HG02970 (cell line): ENCODE data around the gene EFNA5.
"Not testable (repeated sequence)": the region's sequence is repeated elsewhere in the genome, so short reads cannot be mapped to it uniquely, and the experiment has no call there.

Experiments used
- ATAC-seq: cut with Tn5 transposase; IDR thresholded peaks from one replicate; pipeline ENCODE4 v1.9.1; 2021; ENCODE audit warnings: mild to moderate bottlenecking, moderate library complexity, moderate number of reproducible peaks; ENCODE audit not compliant: unreplicated experiment, low FRiP score

Gene EFNA5

DNA sequence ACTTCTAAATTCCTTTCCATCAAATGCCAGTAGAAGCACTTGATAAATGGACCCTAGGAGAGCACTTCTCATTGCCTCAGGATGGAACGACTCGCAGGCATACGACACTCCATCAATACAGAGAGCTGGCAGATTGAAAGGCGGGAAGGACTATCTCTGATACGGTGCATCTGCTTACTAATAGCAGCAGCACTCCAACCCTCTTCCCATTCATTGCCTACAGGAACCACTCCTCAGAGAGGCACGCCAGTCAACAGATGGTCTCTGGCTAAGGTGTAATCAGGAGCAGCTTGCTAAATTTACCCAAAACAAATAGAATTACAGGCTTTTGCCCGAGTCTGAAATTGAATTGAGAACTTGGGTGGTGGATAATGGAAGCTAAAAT, 168.1 kb downstream of the EFNA5 start:
- ATAC-seq = no peak

DNA sequence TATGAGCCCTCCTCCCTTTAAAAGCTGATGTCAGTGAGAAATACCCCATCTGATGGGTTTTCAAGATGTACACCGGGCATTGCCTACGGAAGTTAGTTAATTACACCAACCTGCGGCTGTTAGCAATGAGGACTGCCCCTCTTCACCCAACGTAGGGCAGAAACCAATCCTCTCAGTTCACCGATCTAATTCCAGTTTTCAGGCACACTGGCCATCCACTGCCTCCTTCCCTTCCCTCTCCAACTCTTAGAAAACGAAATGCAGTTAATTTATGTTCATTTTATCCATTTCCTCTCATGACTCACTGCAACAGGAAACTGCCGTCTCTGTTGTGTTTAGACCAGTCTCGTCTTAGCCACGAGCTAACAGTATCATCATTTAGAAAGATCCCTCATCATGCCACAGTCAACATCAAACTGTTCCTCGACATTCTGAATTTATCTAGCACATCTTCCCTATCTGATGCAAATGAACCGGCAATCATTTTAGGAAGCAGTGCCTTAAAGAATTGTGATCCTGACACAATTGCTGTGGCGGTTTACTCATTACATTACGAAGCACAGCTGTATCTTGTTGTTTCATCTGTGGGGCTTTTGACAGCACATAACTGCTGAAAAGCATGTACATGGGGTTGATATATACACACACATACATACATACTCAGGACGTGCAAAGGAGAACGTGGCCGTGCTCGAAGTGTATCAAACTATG, 168.6 kb downstream of the EFNA5 start:
- ATAC-seq = no peak

DNA sequence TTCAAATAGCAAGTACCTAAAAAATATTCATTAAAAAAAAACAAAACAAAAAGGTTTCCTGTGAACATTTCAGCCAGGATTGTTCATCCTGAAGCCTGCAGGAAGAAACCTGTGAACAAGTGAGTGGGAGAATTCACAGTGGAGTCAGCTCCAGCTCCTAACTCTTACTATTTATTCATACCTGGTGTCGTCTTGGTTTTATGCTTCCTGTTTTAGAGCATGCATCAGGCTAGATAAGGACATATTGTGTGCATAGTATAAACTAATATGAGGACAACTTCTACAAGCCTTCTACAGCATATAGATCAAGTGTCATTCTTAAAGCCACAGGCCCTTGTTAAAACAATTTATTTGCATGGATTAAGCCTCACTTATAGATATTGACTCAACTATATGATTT, 169.9 kb downstream of the EFNA5 start:
- no peak for ATAC-seq

DNA sequence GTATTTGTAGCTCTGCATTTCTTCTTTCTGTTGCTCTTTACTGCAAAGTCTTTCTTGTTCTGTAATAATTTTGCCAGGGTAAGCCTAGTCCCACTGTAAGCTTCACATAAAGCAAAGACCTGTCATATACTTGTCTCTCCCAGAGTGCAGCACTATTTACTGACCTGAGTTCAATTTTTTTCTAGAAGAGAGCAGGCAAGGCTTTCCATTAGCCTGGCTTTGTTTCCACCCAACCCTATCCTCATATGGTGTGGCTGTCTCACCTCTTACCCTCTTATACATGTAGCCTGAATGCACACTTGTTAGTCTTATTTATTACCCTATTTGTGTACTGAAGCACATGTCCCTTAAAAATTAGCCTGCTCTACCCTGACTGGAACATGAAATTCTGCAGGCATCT, 170.4 kb downstream of the EFNA5 start:
- no peak for ATAC-seq

DNA sequence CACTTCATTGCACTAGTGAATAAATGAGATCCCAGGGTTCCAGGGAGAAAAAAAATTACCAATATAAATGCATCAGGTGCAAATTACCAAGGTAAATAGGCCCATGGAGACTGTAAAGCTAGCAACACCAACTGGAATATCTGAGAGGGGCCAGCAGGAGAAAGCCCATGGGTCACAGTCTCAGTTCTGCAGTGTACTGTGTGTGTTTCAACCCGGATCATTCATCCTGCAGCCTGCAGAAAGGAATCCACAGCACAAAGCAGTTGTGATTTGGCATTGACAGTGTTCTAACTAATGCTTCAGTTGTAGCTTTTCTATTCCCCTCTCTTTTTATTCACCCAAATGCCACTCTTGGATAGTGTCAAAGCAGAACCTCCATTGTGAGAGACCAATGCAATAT, 171.0 kb downstream of the EFNA5 start:
- no peak for ATAC-seq

DNA sequence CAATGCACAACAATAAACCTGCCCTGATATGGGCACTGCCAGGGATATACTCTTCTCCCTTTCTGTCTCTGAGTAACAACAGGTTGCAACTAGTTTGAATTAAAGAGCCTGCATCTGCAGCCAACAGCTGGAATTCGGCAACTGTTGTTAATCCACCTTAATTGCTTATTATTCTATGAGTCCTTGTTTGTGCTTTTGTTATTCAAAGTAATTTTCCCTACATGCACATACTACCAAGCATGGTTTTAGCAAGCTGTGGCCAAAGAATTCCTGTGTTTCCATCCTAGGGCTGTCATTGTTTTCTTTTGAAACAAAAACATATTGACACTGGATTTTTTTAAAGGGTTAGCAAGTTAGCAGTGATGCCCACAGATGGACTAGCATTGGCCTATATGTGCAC, 171.5 kb downstream of the EFNA5 start:
- ATAC-seq = no peak

DNA sequence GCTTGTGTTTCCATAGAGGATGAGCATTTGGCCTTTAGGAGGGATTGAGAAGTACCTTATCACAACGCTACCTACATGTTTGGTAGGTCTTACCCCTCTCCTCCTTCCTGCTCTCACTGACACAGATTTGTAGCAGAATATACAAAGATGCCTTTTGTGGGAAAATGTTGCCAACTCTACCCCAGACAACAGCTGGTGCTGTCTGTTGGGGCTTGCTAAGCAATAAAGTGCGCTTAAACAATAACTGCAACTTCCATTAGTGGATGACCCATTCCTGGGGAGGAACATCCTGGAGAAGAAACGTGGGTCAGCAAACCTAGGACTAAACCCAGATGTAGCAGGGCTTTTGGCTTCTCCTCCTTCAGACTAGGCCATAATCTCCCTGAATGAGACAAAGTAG, 174.3 kb downstream of the EFNA5 start:
- no peak for ATAC-seq

DNA sequence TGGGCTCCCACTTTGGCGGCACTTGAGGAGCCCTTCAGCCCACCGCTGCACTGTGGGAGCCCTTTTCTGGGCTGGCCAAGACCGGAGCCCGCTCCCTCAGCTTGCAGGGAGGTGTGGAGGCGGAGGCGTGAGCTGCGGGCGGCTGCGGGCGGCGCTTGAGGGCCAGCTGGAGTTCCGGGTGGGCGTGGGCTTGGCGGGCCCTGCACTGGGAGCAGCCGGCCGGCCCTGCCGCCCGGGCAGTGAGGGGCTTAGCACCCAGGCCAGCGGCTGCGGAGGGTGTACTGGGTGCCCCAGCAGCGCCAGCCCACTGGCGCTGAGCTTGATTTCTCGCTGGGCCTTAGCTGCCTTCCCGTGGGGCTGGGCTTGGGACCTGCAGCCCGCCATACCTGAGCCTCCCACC, 176.6 kb downstream of the EFNA5 start:
- not testable (repeated sequence) for ATAC-seq

DNA sequence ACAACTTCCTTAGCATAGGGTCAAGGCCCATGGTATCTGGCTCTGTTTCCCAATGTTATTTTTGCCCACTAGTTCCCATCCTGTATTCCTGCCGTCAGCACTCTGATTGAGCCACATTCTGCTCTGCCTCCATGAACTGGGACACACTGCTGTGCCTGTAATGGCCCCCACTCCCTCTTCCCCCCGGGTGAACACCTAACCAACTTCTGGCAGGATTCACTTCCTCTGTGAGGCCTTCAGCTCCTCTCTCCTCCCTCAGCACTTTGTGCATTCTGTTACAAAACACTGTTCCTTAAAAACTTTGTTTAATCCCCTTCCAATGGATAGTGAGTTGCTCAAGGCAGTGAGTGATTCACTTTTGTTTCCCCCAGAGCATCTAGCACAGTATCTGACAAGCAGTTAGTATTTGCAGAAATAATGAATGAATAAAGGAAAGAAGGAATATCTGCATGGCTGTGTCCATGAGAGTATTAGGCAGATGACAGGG, 183.6 kb downstream of the EFNA5 start:
- no peak for ATAC-seq

DNA sequence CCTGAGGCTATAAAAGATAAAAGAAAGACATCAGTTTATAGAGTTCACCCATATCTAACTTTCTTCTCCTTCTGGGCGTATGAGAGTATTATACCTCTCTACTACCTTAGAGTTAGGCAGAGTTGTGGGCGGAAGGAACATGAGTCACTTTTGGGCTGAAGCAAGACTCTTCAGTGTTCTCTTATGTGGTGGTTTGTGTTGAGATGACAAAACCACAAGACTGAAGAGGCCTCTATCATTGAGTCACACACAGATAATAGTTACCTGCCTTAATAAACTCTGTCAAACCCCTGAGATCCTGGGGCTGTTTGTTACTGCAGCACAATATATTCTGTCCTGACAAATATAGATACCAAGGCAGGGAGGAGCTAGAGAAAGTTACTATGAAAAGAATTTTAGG, 184.2 kb downstream of the EFNA5 start:
- ATAC-seq = no peak

DNA sequence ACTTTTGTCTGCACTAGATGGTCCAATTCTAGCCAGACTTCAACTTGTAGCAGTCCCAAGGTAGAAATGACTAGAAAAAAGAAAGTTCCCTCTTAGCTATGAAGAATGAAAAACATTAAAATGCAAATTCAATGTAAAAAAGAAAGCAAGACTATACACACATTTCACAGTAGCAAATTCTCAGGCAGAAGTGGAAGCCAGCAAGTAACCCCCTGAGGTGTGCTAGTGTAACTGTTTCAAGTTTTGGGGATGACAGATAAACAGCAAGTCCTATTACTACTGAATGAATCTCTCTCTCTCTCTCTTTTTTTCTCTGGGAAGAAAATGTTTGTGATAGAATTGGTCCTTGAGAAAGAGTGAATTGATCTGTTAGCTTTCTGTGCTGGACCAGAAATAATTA, 185.6 kb downstream of the EFNA5 start:
- peak; percentile 75 for ATAC-seq

DNA sequence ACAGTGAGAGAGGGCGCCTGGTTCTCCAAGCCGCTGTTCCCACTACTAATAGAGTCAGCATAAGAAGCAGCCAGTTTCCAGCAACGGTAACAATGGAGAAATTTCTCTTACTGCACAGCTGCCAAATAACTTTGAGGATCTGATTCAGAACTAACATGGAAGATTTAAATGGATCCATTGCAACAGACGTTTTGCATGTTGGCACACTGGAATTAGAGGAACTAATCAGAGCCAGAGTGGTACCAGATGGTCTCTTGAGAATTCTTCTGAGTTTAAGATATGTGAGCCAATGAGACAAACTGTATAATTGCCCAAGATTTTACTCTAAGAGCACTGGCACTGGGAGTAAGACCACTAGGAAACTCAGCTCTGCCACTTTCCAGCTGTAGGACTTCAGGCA, 186.5 kb downstream of the EFNA5 start:
- no peak for ATAC-seq

DNA sequence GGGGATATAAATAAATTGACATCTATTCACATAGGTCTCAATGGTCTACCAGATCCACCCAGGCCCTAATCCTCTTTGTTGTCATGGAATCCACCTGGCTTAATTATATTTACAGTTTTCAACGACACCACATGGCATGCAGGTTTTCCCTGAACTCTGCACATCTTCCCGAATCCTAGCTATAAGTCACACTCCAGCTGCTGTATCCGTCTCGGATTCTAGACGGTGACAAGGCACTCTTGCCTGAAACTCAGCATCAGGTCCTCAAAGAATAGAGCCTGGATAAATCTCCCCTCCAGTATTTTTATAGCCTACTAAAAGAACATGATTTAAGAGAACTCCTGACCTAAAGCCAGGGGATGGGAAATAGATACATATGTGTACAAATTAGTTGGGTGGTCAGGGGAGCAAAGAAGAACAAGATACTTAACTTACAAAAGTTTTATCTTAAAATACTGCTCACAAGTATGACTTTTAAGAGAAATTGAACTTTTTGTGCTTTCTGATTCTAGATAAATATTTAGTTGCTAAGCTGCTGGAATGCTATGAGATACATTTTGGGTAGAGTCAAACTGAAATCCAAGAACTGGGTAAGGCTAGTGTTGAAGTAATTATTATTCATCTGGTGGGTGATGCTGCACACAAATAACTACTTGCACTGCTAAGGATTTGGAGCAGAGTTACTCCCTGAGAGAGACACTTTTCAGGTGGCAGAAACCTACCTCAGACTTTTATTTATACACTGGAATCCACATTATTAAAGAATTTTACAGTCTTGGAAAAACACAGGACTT, 187.3 kb downstream of the EFNA5 start:
- no peak for ATAC-seq

DNA sequence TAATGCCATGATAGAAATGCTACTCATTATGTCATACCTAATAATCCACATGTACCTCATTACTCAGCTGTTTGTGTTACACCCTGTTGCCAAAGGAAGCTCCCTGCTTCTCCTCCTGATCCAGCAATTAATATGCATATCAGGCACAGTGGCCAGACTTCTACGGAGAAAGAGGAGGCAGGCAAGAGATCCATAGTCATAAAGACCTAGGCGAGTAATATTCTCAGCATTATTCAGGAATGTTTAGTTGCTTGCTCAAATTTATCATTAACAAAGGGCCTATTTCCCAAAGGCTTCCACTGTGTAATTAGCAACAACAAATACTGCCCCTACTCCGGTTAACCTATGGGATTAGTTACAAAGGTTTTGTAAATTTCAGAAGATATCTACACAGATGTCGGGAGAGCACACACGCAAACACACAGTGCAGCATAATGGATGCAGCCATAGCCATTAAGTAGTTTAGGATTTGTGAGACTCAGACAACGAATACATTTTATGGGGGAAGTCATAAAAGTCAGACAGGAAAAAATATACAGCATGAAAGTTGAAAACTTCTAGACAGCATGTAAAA, 192.6 kb downstream of the EFNA5 start:
- ATAC-seq = no peak

DNA sequence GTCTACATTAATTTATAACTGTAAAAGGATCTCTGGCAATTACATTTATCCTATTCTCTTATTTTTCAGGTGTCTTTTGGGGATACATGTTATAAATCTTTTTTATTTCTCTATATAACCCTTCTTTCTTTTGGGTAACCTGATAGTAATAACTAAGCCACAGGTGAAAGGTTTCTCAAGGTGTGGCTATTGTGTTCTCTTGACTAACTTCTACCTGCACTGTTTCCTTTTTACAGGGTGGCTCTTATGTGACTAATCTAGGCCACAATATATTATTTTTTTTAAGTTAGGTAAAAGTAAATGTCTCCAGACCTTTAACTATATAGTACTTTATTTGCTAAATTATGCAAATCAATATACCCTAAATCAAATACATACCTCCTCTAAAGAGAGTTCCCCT, 193.2 kb downstream of the EFNA5 start:
- ATAC-seq = no peak

DNA sequence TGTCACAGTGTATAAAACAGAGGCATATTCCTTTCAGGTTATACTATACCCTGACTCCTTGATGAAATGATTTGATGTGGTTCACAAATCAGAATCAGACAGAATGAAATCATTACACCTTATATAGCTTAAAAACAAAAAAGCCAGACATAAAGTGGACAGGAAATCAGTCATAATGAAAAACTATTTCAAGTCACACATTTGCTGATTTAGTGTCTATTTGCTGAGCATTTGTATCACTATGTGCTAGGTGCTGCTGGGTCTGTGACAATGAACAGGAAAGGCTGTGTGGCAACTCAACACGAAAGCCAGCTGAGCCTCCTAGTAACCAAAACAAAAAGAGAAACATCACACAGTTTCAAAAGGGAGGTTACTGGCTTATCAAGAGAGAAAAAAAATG, 194.0 kb downstream of the EFNA5 start:
- ATAC-seq = peak; percentile 71

DNA sequence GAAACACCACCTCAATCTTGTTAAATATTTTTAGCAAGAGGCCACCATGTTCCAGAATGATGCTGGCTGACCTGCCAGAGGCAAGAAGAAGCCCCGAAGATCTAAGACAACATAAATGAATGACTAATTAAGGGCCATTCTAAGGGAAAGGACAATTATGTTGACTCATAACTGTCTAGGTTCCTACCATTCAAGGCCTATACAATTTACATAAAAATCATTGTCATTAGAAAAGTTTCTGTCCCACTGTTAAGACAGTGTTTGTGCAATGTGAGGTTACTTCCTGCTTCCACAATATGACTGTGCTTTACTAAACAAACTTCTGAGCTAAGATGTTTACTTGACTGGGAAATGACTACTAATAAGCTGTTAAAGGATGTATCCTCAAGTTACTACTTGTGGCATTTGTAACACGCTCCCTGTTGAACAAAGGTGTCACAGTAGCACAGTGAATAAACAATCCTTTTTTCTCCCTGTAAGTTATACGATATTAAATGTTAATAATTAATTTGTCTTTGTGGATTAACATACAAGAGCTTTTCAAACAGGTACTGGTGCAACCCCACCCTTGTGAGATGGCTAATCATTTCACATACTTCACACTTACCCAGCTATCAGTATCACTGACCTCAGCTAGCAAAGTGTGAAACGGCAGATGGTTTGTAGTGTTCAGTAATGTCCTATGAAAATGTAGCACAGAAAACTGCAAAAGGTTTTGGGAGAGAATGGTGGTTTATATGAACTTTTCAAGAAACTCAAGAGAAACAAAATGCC, 195.8 kb downstream of the EFNA5 start:
- peak; percentile 73 for ATAC-seq

DNA sequence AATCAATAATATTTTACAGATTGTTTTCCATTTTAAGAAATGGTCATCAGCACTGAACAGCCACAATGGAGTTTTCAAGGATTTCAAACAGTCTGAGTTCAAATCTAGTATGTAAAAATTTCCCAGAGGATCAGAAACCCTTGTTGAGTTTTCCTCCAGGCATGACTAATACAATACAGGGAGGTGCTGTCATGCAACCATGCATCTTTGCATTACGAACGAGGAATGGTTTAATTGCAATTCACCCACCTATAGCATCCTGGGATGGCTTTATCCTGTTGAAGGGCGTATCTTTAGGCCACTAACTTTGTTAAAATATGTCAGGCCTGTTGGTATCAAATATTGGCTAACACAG, 196.4 kb downstream of the EFNA5 start:
- ATAC-seq = no peak

DNA sequence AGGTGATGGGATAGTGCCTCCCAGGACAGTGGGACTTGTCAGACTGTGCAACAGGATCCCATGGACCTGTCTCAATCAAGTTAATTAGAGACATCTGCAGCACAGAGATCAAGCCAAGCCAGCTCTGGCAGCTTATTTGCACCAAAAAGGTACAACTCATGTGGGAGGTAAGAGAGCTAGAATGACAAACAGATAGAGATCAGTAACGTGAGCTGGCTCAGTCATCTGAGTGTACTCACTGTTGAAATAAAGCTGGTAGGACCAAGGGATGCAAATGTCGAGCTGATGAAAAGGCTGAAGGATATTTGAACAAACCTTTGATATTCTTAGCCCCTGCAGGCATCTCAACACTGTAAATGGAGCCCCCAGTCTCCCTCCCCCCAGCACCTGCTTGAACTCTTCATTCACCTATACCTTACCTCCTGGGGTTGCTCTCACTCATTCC, 198.1 kb downstream of the EFNA5 start:
- ATAC-seq = no peak

DNA sequence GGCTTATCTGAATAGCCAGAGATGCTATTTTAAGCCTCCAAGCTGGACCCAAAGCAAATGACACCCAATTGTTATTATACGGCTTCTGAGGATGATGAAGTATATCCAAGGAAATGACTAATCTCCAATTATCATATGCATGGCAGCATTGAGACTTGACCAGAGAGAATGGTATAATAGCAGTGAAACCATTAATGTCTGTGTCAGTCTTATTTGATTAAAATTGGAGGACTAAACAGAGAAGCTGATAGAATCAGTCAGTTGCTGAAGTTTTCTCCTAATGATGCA, 200.5 kb downstream of the EFNA5 start:
- ATAC-seq = no peak
